NT2/D1 (cell line): ENCODE data around the gene MPDU1.

Experiments used
- DNase-seq: peaks from one replicate; pipeline ENCODE4 v3.0.0-alpha.2; 2011; ENCODE audit warnings: low read depth, low spot score
- H3K27me3 ChIP-seq: 2 replicates; pipeline ENCODE4 v1.6.0; 2011; ENCODE audit warnings: mild to moderate bottlenecking; ENCODE audit not compliant: insufficient read length, insufficient read depth
- H3K36me3 ChIP-seq: 2 replicates; pipeline ENCODE4 v1.6.1; 2011; ENCODE audit warnings: mild to moderate bottlenecking, low read length, mixed read lengths; ENCODE audit not compliant: insufficient read depth, insufficient read length
- H3K4me1 ChIP-seq: 2 replicates; pipeline ENCODE4 v1.5.1; 2011; ENCODE audit not compliant: insufficient read depth, insufficient read length
- H3K4me3 ChIP-seq: 2 replicates; pipeline ENCODE4 v1.5.1; 2011; ENCODE audit warnings: low read depth; ENCODE audit not compliant: insufficient read length
- H3K9ac ChIP-seq: 2 replicates; pipeline ENCODE4 v1.6.0; 2011; ENCODE audit warnings: low read depth; ENCODE audit not compliant: insufficient read length
- H3K9me3 ChIP-seq: 2 replicates; pipeline ENCODE4 v1.5.1; 2011; ENCODE audit warnings: mild to moderate bottlenecking, low read length; ENCODE audit not compliant: insufficient read depth
- SUZ12 ChIP-seq: IDR thresholded peaks from 2 replicates; pipeline ENCODE4 v1.6.1; 2011; ENCODE audit not compliant: insufficient read length, insufficient read depth; ENCODE audit errors: extremely low read depth
- YY1 ChIP-seq: IDR thresholded peaks from 2 replicates; pipeline ENCODE4 v1.6.1; 2011; ENCODE audit not compliant: insufficient read length, insufficient read depth
- ZNF274 ChIP-seq: IDR thresholded peaks from 2 replicates; pipeline ENCODE4 v1.6.1; 2011; ENCODE audit warnings: mild to moderate bottlenecking, low read depth, low read length

The MPDU1 gene

GRCh38 chr17:7583253-7584109 is at the start of gene MPDU1:
Gene MPDU1, plus strand, starts transcription at chr17:7583852. Its CDS starts 11 bp downstream, at chr17:7583863.
- TF ChIP-seq YY1 (peak; percentile 78), ZNF274 (no peak)
- Histone ChIP-seq H3K36me3 (peaks cover 56% of the 10 kb centered on the region), H3K4me1 (peaks cover 13% of the 10 kb centered on the region)

GRCh38 chr17:7538050-7538449 is 45.6 kb upstream of the MPDU1 start:
- no peaks in the 10 kb centered on the region for H3K4me1 ChIP-seq
- TF ChIP-seq YY1 = no peak
- no peak for TF ChIP-seq ZNF274
- no peak for TF ChIP-seq SUZ12

More at GRCh38 chr17:7583253-7584109, at the start of gene MPDU1:
- peak; percentile 89 for DNase-seq
- H3K4me3 ChIP-seq = peak within 1 kb of the TSS; percentile 74
- peak within 1 kb of the TSS; percentile 93 for H3K9ac ChIP-seq
- no peaks in the 10 kb centered on the region for H3K9me3 ChIP-seq
- no peaks in the 10 kb centered on the region for H3K27me3 ChIP-seq

GRCh38 chr17:7538891-7539545 is 44.6 kb upstream of the MPDU1 start:
- Histone ChIP-seq H3K36me3 (no peaks in the 10 kb centered on the region), H3K9ac (no peak overlapping the region), H3K9me3 (peaks cover 19% of the 10 kb centered on the region; the same call in 1 of the 2 replicates), H3K4me3 (no peak overlapping the region), H3K4me1 (no peaks in the 10 kb centered on the region), H3K27me3 (no peaks in the 10 kb centered on the region)
- no peak for DNase-seq
- TF ChIP-seq SUZ12 (no peak), YY1 (no peak), ZNF274 (no peak)

More at GRCh38 chr17:7538050-7538449, 45.6 kb upstream of the MPDU1 start:
- no peak for DNase-seq
- no peak overlapping the region for H3K4me3 ChIP-seq
- H3K9ac ChIP-seq = no peak overlapping the region
- peaks cover 19% of the 10 kb centered on the region; the same call in 1 of the 2 replicates for H3K9me3 ChIP-seq
- H3K27me3 ChIP-seq = no peaks in the 10 kb centered on the region
- H3K36me3 ChIP-seq = no peaks in the 10 kb centered on the region

GRCh38 chr17:7541074-7541621 is 42.5 kb upstream of the MPDU1 start:
- no peak overlapping the region for H3K4me3 ChIP-seq
- no peaks in the 10 kb centered on the region for H3K27me3 ChIP-seq
- H3K9ac ChIP-seq = no peak overlapping the region
- H3K9me3 ChIP-seq = peaks cover 19% of the 10 kb centered on the region; the same call in 1 of the 2 replicates
- no peak for DNase-seq
- H3K4me1 ChIP-seq = no peaks in the 10 kb centered on the region
- H3K36me3 ChIP-seq = no peaks in the 10 kb centered on the region
- TF ChIP-seq YY1 = no peak
- no peak for TF ChIP-seq SUZ12

GRCh38 chr17:7544911-7545310 is 38.7 kb upstream of the MPDU1 start:
- TF ChIP-seq YY1 (no peak), ZNF274 (no peak), SUZ12 (no peak)
- Histone ChIP-seq H3K9ac (no peak overlapping the region), H3K4me1 (no peaks in the 10 kb centered on the region), H3K4me3 (no peak overlapping the region), H3K36me3 (no peaks in the 10 kb centered on the region), H3K9me3 (no peaks in the 10 kb centered on the region), H3K27me3 (no peaks in the 10 kb centered on the region)
- DNase-seq = no peak

GRCh38 chr17:7548585-7549400 is 34.9 kb upstream of the MPDU1 start, which contains the start of gene TNFSF12:
Gene TNFSF12, plus strand, starts transcription at chr17:7549058. Its CDS starts 96 bp downstream, at chr17:7549154.
- peak within 1 kb of the TSS; percentile 51 for H3K9ac ChIP-seq
- peak within 1 kb of the TSS; percentile 41 for H3K4me3 ChIP-seq
- TF ChIP-seq SUZ12 (no peak), ZNF274 (no peak), YY1 (no peak)
- no peaks in the 10 kb centered on the region for H3K27me3 ChIP-seq
- no peaks in the 10 kb centered on the region for H3K4me1 ChIP-seq
- H3K9me3 ChIP-seq = no peaks in the 10 kb centered on the region
- no peaks in the 10 kb centered on the region for H3K36me3 ChIP-seq
- DNase-seq = no peak
